ENCODE results near the gene PHETA1. TPM values are rescaled to one million over a fixed set of nuclear protein-coding genes. Genes with fewer than 3 reads are reported as not detected.
"Not testable (repeated sequence)": the region's sequence is repeated elsewhere in the genome, so short reads cannot be mapped to it uniquely, and the experiment has no call there.

PHETA1 gene
- total RNA-seq, 1 experiment from 2014 or later: 10.1 TPM

DNA sequence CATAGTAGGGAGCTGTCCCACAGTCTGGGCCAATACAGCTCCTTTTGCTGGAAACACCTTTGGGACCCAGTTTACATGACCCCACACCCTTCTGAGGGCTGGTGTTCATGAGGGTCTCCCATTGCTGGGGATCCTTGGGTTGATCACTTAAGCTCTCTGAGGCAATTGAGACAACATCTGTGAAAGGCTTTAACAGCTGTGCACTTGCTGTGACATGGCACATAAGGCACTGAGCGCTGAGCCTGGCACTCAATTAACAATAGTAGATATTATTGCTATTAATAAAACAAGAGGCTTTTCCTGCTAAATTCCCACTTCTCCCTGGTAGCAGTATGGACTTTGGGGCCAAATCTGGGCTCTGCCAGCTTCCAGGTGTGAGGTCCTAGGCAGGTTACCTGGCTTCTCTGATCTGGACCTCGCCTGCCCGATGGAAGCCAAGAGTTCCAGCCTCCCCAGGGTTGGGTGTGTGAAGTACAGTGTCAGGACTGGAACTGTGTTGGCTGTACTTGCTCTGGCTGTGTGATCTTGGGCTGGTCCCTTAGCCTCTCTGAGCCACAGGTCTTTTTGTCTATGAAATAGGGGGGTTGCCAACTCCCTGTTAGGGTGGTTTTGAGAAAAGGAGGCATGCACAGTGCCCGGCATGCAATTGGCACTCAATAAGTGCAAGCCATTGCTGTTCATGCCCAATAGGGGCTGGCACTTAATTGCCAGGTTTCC is 39.9 kb upstream of the PHETA1 start:
- peak; percentile 22 for DNase-seq
- H3K36me3 ChIP-seq (replicated peaks; ENCODE audit: control insufficient read depth, insufficient read depth, low read length): no peaks in the 10 kb centered on the region; the same call in 1 of the 2 replicates
- no peak overlapping the region for H3K4me3 ChIP-seq (ENCODE audit: insufficient read depth, low read depth, low read length)
- no peaks in the 10 kb centered on the region for H3K27me3 ChIP-seq (ENCODE audit: control insufficient read depth, insufficient read depth, low read length)

DNA sequence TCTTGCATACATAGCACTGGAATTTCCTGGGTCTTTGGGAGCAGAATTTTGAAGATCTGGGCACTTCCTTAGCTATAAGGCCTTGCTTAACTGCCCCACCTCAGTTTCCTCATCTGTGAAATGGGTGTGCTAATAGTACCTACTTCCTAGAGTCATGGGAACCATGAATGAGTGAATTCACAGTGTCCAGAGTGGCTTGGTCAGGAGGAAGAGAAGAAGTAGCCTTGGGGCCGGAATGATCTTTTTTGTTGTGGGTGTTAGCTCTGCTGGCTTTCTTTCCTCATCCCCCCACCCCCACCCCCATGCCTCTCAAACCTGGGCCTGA is 39.2 kb upstream of the PHETA1 start:
- no peaks in the 10 kb centered on the region for H3K27me3 ChIP-seq (ENCODE audit: control insufficient read depth, insufficient read depth, low read length)
- no peak for DNase-seq
- H3K36me3 ChIP-seq (replicated peaks; ENCODE audit: control insufficient read depth, insufficient read depth, low read length): no peaks in the 10 kb centered on the region; the same call in 1 of the 2 replicates
- no peak overlapping the region for H3K4me3 ChIP-seq (ENCODE audit: insufficient read depth, low read depth, low read length)

DNA sequence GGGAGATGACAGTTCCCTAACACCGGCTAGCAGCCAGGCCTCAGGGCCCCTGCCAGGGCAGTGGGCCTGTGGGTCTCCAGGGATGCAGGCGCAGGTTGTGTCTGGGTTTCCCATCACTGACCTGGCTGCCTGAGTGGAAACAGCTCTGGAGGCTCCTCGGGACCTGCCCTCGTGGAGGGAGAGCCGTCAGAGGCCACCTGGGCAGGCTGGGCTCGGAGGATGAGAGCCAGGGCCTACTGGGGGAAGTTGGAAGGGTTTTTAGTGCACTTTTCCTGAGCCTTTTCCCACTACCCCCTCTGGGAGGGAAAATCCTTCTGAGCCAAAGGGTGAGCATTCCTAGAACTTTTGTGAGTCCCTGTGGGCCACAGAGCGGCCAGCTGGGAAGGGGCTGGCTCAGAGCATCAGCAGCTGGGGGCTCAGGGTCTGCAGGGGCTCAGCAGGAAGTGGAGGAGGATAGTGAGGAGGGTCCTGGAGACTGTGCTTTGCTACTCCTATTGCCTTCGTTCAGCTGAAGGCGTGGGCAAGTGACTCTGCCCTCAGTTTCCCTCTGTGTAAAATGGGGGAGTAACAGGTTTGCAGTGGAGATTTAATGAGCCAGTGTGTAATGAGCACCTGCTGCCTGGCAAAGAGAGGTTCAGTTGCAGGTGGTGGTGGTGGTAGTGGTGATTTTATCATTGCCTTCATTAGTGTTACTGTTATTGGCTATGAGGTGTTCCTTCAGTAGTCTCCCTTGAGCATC is 38.7 kb upstream of the PHETA1 start:
- H3K36me3 ChIP-seq (replicated peaks; ENCODE audit: control insufficient read depth, insufficient read depth, low read length): no peaks in the 10 kb centered on the region; the same call in 1 of the 2 replicates
- peak overlapping the region; percentile 79 for H3K4me3 ChIP-seq (ENCODE audit: insufficient read depth, low read depth, low read length)
- no peaks in the 10 kb centered on the region for H3K27me3 ChIP-seq (ENCODE audit: control insufficient read depth, insufficient read depth, low read length)
- peak; percentile 65 for DNase-seq

DNA sequence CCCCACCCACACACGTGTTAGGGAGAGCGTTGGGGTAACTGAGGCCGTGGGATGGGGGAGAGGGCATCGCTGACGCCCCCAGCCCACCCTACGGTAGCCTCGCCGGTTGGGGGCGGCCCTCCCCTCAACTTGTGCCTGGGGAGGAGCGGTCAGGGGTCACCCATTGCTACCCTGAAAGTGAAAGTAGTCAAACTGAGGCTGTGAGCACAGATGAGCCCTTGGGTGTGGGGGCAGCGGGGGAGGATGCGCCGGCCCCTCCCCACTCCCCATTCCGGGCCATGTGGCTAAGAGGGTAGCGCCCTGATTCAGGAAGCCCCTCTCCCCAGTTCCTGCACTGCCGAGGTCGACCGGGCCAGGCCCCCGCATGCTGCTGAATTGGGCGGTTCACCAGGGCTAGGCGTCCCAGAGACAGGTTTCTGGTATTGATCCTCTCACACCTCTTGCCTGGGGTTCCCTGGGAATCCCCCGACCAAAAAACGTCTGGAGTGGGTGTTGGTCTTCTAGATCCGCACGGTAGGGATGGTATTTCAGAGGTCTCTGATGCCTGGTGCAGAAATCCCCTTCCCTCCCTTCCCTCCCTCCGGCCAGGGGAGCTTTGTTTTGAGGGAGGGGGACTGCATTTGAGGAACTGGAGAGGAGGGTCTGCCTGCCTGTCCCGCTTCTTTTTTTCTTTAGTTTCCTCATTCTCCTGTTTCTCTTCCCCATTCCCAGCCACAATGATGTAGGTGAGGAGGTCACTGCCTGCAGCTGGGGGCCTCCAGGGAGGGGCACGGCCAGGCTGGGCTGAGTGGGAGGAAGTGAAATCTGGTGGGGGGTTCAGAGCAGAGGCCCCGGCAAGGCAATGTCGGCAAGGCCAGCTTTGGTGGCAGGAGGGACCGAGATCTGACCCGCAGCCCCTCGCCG is 37.8 kb upstream of the PHETA1 start:
- Histone ChIP-seq H3K4me3 (ENCODE audit: insufficient read depth, low read depth, low read length) (peak overlapping the region; percentile 79), H3K27me3 (ENCODE audit: control insufficient read depth, insufficient read depth, low read length) (no peaks in the 10 kb centered on the region), H3K36me3 (replicated peaks; ENCODE audit: control insufficient read depth, insufficient read depth, low read length) (no peaks in the 10 kb centered on the region; the same call in 1 of the 2 replicates)
- peak; percentile 78 for DNase-seq

DNA sequence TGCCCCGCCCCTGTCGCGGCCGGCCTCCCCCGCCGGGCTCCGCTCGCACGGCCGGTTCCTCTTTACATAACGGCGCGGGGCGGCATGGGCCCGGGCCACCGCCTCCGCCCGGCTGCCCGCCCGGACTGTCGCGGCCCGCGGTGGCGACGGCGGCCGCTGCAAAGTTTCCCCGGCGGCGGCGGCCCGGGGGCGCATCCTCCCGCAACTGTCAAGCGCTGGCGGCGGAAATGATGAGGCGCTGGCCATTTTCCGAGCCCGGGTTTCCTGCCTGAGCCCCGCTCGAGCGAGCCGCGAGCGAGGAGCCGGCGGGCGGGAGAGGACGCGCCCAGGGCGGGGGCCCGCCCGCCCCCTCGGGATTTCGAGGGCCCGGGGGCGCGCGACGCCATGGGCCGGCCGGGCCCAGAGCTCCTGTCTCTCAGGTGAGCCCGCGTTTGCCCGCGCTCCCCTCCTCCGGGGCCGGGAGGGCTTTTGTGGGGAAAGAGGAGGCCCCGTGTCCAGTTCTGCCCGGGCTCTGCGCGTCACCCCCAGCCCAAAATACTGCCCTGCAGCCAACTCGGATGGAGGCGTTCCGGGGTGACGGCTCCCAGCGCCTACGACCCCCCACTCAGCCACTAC is 37.1 kb upstream of the PHETA1 start, which contains the start of gene SH2B3:
SH2B3 (plus strand) TSS at position 65 of the 615 bp plus-strand sequence. CDS start 12,223 bp downstream, outside the sequence.
- no peaks in the 10 kb centered on the region for H3K27me3 ChIP-seq (ENCODE audit: control insufficient read depth, insufficient read depth, low read length)
- H3K36me3 ChIP-seq (replicated peaks; ENCODE audit: control insufficient read depth, insufficient read depth, low read length): no peaks in the 10 kb centered on the region; the same call in 1 of the 2 replicates
- peak within 1 kb of the TSS; percentile 79 for H3K4me3 ChIP-seq (ENCODE audit: insufficient read depth, low read depth, low read length)
- no peak for DNase-seq

DNA sequence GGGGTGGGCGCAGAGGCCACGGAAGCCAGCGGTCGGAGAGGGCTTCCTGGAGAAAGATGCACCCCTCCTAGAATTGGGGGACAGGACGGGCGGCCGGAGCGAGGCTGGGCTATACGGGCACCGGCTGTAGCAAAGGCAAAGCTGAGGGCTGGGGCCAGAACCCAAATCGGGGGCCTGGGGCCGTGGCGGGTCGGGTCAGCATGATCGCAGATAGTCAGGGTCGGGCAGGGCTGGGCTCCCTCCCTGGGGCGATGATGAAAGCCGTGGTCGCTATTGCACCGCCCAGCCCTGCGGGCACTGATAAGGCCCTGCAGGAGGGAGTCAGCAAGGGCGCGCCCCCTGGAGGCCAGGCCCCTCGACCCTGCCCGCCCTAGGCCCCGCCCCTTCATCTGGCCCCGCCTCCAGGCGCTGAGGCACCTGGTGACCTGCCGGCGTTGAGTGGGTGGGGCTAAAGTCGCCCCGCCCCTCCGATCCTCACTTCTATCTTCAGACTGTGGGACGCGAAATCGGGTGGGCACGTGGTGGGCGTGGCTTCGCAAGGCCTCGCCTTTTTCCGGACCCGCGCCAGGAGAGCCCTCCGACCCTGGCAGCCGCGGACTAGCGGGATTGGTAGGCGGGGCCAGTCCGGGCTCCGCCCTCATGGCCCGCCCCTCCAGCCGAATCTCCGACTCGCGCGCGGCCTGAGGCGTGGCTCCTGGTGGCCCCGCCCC is 36.4 kb upstream of the PHETA1 start:
- no peaks in the 10 kb centered on the region; the same call in 1 of the 2 replicates for H3K36me3 ChIP-seq (replicated peaks; ENCODE audit: control insufficient read depth, insufficient read depth, low read length)
- H3K4me3 ChIP-seq (ENCODE audit: insufficient read depth, low read depth, low read length): peak overlapping the region; percentile 58
- peak; percentile 100 for DNase-seq
- no peaks in the 10 kb centered on the region for H3K27me3 ChIP-seq (ENCODE audit: control insufficient read depth, insufficient read depth, low read length)

DNA sequence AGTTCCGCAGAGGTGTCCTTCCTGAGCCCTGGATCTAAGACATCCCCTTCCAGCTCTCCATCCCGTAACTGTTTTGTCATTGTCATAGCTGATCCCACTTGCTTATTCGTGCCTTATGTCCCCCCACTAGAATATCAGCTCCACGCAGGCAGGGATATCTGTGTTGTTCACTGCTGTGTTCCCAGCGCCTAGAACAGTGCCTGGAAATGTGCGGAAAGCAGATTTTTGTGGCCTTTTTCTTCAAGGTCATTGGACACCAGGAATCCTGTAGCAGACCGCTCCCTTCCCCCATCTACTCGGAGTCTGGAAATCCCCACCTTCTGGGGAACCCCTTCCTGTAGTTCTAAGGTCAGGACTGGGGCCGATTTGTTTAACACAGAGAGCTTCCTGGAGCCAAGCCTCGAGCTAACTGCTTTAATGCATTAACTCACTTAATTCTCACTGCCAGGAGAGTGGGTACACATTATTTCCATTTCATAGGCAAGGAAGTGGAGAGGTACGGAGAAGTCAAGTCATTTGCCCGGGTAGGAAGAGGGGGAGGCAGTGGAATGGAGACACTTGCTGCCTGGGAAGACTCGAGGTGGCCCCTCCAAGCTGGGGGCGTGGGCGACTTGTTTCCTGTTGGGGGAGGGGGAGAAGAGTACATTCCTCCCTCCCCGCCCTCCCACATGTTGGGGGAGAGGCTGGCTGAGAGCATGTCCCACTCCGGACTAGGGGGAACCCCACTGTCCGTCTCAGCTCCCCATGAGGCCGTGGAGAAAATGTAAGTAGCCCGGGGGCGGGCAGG is 35.7 kb upstream of the PHETA1 start:
- Histone ChIP-seq H3K4me3 (ENCODE audit: insufficient read depth, low read depth, low read length) (peak overlapping the region; percentile 58), H3K27me3 (ENCODE audit: control insufficient read depth, insufficient read depth, low read length) (no peaks in the 10 kb centered on the region), H3K36me3 (replicated peaks; ENCODE audit: control insufficient read depth, insufficient read depth, low read length) (no peaks in the 10 kb centered on the region; the same call in 1 of the 2 replicates)
- DNase-seq: peak; percentile 87

DNA sequence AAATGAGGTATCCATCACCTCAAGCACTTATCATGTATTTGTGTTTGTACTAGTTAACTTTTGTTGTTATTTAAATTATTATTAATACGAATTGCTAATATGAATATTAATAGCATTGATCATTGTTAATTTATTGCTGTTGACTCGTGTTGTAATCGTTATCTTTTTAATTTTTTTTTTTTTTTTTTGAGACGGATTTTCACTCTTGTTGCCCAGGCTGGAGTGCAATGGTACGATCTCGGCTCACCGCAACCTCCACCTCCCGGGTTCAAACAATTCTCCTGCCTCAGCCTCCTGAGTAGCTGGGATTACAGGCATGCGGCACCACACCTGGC is 33.6 kb upstream of the PHETA1 start:
- H3K36me3 ChIP-seq (replicated peaks; ENCODE audit: control insufficient read depth, insufficient read depth, low read length); DNase-seq; H3K27me3 ChIP-seq (ENCODE audit: control insufficient read depth, insufficient read depth, low read length); H3K4me3 ChIP-seq (ENCODE audit: insufficient read depth, low read depth, low read length): not testable (repeated sequence)

DNA sequence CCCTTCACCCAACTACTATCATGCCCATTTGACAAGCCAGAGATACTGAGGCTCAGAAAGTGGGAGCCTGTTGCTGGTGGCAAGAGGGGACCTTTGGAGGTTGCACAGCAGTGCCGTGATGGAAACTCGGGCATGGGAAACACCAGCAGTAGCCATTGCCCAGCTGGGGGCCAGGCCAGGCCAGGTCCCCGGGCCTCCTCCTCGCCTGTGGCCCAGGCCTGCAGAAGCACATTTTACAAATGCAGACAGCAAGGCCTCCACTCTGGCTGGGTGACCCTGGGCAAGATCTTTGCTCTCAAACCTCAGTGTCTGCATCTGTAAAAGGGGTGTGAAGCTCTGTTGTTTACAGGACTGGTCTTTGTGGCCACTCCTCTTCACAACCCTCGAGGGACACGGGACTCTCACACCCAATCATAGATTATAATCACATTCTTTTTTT is 32.3 kb upstream of the PHETA1 start:
- H3K27me3 ChIP-seq (ENCODE audit: control insufficient read depth, insufficient read depth, low read length): no peaks in the 10 kb centered on the region
- no peaks in the 10 kb centered on the region for H3K36me3 ChIP-seq (replicated peaks; ENCODE audit: control insufficient read depth, insufficient read depth, low read length)
- H3K4me3 ChIP-seq (ENCODE audit: insufficient read depth, low read depth, low read length): no peak overlapping the region
- no peak for DNase-seq

DNA sequence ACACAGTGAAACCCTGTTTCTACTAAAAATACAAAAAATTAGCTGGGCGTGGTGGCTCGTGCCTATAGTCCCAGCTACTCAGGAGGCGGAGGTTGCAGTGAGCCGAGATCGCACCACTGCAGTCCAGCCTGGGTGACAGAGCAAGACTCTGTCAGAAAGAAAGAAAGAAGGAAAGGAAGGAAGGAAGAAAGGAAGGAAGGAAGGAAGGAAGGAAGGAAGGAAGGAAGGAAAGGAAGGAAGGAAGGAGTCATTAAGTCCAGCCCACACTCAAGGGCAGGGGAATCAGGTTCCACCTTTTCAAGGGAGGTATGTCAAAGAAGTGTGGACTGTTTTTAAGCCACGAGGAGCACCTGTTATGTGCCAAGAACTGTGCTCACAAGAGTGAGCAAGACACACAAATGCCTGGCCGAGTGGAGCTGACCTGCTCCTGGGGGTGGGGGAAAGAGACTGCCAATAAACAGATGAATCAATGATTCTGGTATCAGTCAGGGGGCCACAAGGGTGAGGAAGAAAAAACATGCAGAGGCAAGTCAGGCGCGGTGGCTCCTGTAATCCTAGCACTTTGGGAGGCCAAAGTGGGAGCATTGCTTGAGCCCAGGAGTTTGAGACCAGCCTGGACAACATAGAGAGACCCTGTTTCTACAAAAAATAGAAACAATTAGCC is 31.0 kb upstream of the PHETA1 start:
- not testable (repeated sequence) for DNase-seq; H3K4me3 ChIP-seq (ENCODE audit: insufficient read depth, low read depth, low read length); H3K36me3 ChIP-seq (replicated peaks; ENCODE audit: control insufficient read depth, insufficient read depth, low read length); H3K27me3 ChIP-seq (ENCODE audit: control insufficient read depth, insufficient read depth, low read length)

DNA sequence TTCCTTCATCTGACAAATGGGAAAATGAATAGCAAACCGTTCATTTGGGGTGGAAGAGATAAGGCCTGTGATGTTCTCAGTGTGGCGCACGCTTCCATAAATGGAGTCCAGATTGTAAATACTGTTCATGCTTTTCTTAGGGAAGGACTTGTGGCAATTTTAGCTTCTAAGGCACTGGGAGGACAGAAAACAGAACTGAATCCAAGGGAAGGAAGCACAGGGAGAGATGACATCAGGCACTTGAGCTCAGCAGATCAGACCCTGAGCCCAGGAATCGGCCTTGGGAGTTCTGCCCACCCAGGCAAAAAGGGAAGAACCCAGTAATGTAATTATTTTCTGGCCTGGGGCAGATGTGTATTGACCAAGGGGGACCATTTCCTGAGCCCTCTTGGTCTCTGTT is 29.6 kb upstream of the PHETA1 start:
- no peaks in the 10 kb centered on the region for H3K36me3 ChIP-seq (replicated peaks; ENCODE audit: control insufficient read depth, insufficient read depth, low read length)
- DNase-seq: no peak
- H3K27me3 ChIP-seq (ENCODE audit: control insufficient read depth, insufficient read depth, low read length): no peaks in the 10 kb centered on the region
- H3K4me3 ChIP-seq (ENCODE audit: insufficient read depth, low read depth, low read length): no peak overlapping the region

DNA sequence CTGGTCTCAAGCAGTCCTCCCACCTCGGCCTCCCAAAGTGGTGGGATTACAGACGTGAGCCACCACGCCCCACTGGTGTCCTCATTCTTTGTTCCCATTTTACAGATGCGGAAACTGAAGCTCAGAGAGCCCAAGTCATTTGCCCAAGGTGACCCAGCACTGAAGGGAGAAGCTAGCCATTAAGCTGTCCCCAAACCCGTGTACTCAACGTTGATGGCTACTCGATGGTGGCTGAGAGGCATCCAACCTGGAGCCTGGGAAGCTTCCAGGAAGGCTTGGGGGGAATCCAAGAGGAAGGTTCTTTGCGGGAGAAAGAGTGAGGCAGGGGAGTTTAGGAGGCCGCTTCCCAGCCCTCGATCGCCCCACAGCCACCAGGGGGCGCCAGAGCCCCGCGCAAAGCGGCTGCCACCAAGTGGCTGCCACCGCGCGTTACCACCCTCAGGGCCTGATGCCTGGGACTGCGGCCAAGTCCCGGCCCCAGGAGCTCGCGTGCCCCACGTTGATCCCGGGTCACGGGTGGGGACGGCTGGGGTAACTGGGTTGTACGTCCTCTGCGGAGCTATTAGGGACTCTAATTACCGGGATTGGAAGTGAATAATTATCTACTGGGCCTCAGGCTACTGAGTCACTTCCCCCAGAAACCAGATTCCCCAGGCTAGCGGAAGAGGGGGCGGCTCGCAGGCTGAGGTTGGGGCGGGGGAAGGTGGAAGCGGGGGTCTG is 28.0 kb upstream of the PHETA1 start:
- Histone ChIP-seq H3K27me3 (ENCODE audit: control insufficient read depth, insufficient read depth, low read length) (no peaks in the 10 kb centered on the region), H3K36me3 (replicated peaks; ENCODE audit: control insufficient read depth, insufficient read depth, low read length) (no peaks in the 10 kb centered on the region), H3K4me3 (ENCODE audit: insufficient read depth, low read depth, low read length) (no peak overlapping the region)
- peak; percentile 97 for DNase-seq

Data from H7 (cell line).